RKO (cell line): Measurements from ENCODE around the gene SSR2.

Experiments used
- DNase-seq: peaks from one replicate; pipeline ENCODE4 v3.0.0-alpha.2; 2016; ENCODE audit warnings: low spot score

The SSR2 gene

GRCh38 chr1:156020293-156021092 lies at the start of gene SSR2:
SSR2 (minus strand) TSS chr1:156020951; CDS start chr1:156020167, 784 bp downstream.
- DNase-seq: peak; percentile 95

DNA sequence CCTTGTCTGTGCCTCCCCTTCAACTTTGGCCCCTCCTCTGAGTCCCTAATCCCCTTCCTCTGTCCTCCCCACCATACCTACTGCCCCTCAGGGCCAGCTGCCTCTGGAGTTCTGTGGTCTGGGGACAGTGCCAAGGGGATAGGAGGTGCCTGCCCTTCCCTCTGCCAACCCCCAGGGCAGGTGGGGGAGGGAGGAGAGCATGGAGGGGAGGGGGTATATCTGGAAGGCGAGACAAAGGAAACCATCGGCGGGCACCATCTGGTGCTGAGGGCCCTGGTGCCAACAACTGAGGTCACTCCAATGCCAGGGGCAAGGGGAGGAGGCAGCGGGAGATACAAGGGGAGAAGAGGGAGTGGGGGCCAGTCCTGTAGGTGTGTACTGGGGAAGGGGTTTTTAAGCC lies 49.8 kb upstream of the SSR2 start:
- no peak for DNase-seq

DNA sequence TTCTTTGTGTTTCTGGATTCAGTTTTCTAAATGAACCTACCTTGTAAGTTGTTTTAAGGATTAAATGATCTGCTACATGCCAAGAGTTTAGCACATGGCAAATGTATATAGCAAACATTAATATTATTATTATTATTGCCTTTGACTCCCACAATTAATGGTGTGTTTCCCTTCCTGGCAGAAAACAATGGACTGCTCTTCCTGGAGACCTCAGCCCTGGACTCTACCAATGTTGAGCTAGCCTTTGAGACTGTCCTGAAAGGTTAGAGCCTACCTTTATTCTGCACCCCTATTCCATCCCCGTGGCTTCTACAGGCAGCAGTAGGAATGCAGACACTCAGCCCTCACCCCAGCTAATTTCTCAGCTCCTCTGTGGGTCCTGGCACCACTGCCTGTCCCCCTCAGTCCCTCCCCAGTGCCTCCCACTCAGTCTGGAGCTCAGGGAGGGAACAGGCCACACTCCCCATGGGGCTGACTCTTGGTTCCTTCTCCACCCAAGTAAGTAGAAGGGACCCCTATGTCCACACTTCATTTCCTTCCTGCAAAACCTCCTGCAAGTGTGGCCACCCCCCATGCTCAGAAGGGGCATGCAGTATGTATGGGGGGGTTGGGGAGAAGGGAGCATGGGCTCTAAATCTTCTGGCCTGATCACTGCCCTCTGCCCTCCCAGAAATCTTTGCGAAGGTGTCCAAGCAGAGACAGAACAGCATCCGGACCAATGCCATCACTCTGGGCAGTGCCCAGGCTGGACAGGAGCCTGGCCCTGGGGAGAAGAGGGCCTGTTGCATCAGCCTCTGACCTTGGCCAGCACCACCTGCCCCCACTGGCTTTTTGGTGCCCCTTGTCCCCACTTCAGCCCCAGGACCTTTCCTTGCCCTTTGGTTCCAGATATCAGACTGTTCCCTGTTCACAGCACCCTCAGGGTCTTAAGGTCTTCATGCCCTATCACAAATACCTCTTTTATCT lies 49.0 kb upstream of the SSR2 start:
- no peak for DNase-seq

GRCh38 chr1:156067262-156067661 lies 46.5 kb upstream of the SSR2 start:
- no peak for DNase-seq

- DNase-seq: no peak
These were observed 45.1 kb upstream of the SSR2 start for GRCh38 chr1:156065871-156066270.

DNA sequence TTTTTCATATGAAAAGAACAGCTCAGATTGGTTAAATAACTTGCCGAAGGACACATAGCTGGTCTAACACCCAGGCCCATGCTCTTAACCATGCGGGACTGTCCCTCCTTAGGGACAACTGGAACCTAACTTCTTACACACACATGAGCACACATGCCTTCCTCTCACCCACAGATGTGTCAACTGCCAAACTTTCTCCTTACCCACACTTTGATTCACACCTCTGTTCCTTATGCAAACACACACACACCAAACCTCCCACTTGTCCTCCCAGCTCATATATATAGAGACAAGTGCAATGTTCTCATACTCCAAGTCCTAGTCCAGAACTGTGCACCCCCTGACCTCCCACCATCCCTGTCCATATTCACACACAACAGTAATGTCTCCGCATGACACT lies 44.5 kb upstream of the SSR2 start:
- DNase-seq: no peak

- no peak for DNase-seq
These were observed 43.9 kb upstream of the SSR2 start for GRCh38 chr1:156064615-156065014.

GRCh38 chr1:156063997-156064285 lies 43.2 kb upstream of the SSR2 start:
- no peak for DNase-seq

- DNase-seq: no peak
These were observed 41.4 kb upstream of the SSR2 start for GRCh38 chr1:156062189-156062588.

GRCh38 chr1:156060937-156061636 lies 40.3 kb upstream of the SSR2 start, which contains the start of gene RAB25:
RAB25 (plus strand) TSS chr1:156061160; CDS start chr1:156061401, 241 bp downstream.
- DNase-seq: no peak

- DNase-seq: no peak
These were observed 35.6 kb upstream of the SSR2 start for GRCh38 chr1:156056326-156056849.

- peak; percentile 37 for DNase-seq
These were observed 34.7 kb upstream of the SSR2 start for GRCh38 chr1:156055281-156056048.

GRCh38 chr1:156054500-156055280 lies 33.9 kb upstream of the SSR2 start, which contains the start of gene LAMTOR2:
LAMTOR2 (plus strand) TSS chr1:156054782; CDS start chr1:156054890, 108 bp downstream.
- peak; percentile 98 for DNase-seq

DNA sequence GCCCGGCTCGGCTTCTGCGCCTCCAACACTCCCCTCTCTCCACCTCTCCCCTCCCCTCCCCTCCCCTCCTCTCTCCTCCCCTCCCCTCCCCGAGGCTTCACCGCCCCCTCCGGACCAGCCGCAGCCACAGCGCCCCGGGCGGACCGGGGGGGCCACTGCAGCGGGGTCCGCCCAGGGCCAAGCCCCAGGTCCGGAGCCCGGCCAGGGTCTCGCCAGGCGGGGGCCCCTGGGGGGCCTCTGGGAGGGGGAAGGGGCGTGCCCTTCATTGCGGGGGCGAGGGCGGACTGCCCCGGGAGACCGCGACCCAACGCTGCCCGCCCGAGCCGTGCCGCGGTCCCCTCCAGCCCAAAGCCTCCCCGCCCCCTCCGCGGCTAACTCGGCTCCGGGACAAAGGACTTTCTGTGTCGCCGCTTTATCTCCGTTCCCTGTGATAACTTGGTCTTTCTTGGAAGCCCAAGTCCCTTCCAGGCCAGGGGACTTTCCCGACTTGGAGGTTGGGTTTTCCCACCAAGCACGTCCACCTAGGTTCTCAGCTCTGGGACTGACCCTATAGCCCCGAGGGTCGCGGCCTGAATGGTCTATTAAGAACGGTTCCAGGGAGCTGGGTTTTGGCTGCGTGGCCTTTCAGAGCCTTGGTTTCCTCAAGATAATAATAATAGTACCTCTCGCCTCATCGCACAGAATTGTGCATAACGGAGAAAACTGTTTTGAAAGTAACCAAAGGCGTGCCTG lies 33.2 kb upstream of the SSR2 start, which contains the start of gene UBQLN4:
TSS of gene UBQLN4 (minus strand) at position 31 of the 732 bp plus-strand sequence. CDS start 97 bp downstream, outside the sequence.
- peak; percentile 84 for DNase-seq

DNA sequence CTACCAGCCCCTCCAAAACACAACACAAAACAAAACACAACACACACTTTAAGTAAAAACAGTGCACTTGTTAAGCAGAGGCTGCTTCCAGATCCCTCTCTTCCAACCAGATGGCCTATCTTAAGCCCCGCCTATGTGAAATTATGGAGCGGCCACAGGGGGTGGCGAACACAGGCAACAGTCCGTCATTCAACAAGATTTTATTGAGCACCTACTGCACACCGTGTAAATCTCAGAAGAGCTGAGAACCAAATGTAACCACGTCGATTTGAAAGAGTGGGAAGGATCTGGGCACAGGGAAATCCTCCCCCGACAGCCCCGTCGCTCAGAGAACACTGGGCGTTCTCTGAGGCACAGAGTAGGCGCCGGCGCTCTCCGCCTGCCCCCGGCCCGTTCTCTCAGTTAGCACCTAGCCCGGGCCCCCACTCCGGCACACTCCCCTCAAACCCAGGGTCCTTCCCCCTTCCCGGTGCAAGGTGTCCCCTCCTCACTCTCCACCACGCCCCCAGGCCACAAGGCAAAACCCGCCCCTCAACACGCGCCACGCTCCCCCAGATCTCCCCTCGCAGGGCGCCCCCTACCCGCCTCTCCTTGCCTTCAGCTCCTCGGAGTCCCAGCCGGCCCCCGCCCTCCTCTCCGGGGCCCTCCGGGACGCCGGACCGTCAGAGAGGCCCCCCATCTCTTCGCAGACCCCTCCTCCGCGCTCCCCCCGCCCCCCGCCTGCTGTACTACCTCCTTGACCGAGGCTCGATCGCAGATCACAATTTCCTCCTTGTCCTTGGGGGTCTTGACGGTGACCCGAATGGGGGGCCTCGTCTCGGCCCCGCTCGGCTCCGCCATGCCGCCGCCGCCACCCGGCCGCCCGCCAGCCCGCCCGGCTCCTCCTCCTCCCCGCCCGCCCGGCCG lies 32.4 kb upstream of the SSR2 start:
- DNase-seq: peak; percentile 86

DNA sequence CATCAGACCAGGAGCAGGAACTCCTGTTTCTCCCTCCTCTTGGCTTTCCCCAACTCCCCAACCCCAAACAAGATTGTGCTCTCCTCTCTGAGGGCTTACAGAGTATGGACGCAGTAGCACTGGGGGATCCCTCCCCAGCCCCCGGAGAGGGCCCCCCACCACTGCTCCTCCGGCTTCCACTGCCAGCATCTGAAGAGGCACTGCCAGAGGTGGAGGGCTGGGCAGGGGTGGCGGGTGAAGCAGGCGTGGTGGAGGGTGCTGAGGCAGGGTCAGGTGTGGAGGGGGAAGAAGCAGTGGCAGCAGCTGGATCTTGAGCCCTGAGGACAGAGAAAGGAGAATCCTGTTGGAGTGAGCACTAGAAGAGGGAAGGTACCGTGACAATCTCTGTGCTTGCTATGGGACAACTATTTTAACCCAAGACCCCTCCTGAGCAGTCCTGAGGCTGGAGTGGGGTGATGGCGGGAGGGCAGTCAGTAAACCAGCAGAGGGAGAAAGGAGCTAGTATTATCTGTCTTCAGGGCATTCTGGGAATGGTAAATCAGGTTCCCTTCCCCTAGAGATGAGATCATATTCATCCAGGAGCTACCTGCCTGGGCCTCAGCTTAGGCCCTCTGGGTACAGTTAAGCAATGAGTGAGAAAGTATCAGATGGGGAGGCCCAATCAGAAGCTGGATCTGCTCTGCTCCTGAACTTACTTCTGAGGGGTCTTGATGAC lies 30.4 kb upstream of the SSR2 start:
- no peak for DNase-seq

DNA sequence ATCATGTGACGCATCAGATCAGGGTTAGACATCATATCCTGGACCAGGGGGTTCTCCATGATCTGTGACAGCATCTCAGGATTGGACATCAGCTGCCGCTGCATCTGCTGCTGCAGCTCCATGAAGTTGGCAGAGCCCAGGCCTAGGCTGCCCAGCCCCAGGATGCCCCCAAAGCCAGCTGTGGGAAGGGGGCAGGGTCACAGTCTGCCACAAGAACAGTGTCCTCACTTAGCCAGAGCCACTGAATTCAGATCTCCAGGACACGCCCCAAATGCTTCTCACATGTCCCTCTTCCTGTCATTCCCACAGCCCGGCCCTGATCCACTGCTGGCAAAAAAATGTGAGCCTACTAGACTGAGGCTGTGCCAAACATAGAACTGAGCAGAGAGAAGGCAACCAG lies 29.6 kb upstream of the SSR2 start:
- DNase-seq: no peak
